ENCODE measurements around the gene NUDT7. TPM values are rescaled to one million over a fixed set of nuclear protein-coding genes. Genes with fewer than 3 reads are reported as not detected.

The NUDT7 gene
- total RNA-seq, 6 donors from 2014 or later: 3.1 to 24.1 (median 6.8) TPM

- H3K27ac ChIP-seq: no peak overlapping the region
- H3K9me3 ChIP-seq: no peaks in the 10 kb centered on the region
- DNase-seq: no peak
- no peak overlapping the region for H3K4me3 ChIP-seq
- ATAC-seq (ENCODE audit: low FRiP score in 2 of 2): no peak
- no peaks in the 10 kb centered on the region for H3K27me3 ChIP-seq
- WGBS, 2 donors: 62 to 76% methylated on average over 4 of the region's 4 CpGs
- no peaks in the 10 kb centered on the region for H3K36me3 ChIP-seq
- TF ChIP-seq POLR2A (IDR thresholded peaks at IDR 0.05) (no peak), CTCF (IDR thresholded peaks at IDR 0.05) (no peak)
- H3K4me1 ChIP-seq: no peaks in the 10 kb centered on the region
Measured at GRCh38 chr16:77744141-77744540, 21.8 kb downstream of the NUDT7 start.

GRCh38 chr16:77745972-77746371 is 23.7 kb downstream of the NUDT7 start:
- TF ChIP-seq CTCF (IDR thresholded peaks at IDR 0.05): no peak
- TF ChIP-seq POLR2A (IDR thresholded peaks at IDR 0.05): no peak
- no peak for TF ChIP-seq POLR2AphosphoS5 (IDR thresholded peaks at IDR 0.05)
- TF ChIP-seq EP300 (IDR thresholded peaks at IDR 0.05): no peak
- Histone ChIP-seq H3K4me1 (no peaks in the 10 kb centered on the region), H3K36me3 (no peaks in the 10 kb centered on the region), H3K27ac (no peak overlapping the region), H3K27me3 (no peaks in the 10 kb centered on the region), H3K9me3 (no peaks in the 10 kb centered on the region), H3K4me3 (no peak overlapping the region)
- no peak for ATAC-seq (ENCODE audit: low FRiP score in 2 of 2)
- WGBS, 2 donors: 71 to 77% methylated on average over 1 of the region's 1 CpG
- DNase-seq: no peak

- TF ChIP-seq EP300 (IDR thresholded peaks at IDR 0.05): no peak
- no peak for TF ChIP-seq CTCF (IDR thresholded peaks at IDR 0.05)
- no peak for TF ChIP-seq POLR2A (IDR thresholded peaks at IDR 0.05)
- TF ChIP-seq POLR2AphosphoS5 (IDR thresholded peaks at IDR 0.05): no peak
- ATAC-seq (ENCODE audit: low FRiP score in 2 of 2): no peak
- no peaks in the 10 kb centered on the region for H3K27me3 ChIP-seq
- DNase-seq: no peak
- WGBS, 2 donors: 62 to 75% methylated on average over 7 of the region's 7 CpGs
- no peak overlapping the region for H3K27ac ChIP-seq
- no peaks in the 10 kb centered on the region for H3K9me3 ChIP-seq
- no peak overlapping the region for H3K4me3 ChIP-seq
- H3K4me1 ChIP-seq: no peaks in the 10 kb centered on the region
- no peaks in the 10 kb centered on the region for H3K36me3 ChIP-seq
Measured at GRCh38 chr16:77748421-77749005, 26.2 kb downstream of the NUDT7 start.

GRCh38 chr16:77749415-77749814 is 27.1 kb downstream of the NUDT7 start:
- TF ChIP-seq EP300 (IDR thresholded peaks at IDR 0.05) (no peak), CTCF (IDR thresholded peaks at IDR 0.05) (no peak), POLR2A (IDR thresholded peaks at IDR 0.05) (no peak), POLR2AphosphoS5 (IDR thresholded peaks at IDR 0.05) (no peak)
- no peaks in the 10 kb centered on the region for H3K4me1 ChIP-seq
- WGBS, 2 donors: 43 to 82% methylated on average over 1 of the region's 1 CpG
- no peaks in the 10 kb centered on the region for H3K27me3 ChIP-seq
- H3K9me3 ChIP-seq: no peaks in the 10 kb centered on the region
- no peak overlapping the region for H3K27ac ChIP-seq
- no peak overlapping the region for H3K4me3 ChIP-seq
- ATAC-seq (ENCODE audit: low FRiP score in 2 of 2) (no peak), DNase-seq (no peak)
- no peaks in the 10 kb centered on the region for H3K36me3 ChIP-seq

GRCh38 chr16:77758046-77758445 is 35.7 kb downstream of the NUDT7 start:
- WGBS, 2 donors: 89 to 96% methylated on average over 5 of the region's 5 CpGs
- no peak for ATAC-seq (ENCODE audit: low FRiP score in 2 of 2)
- Histone ChIP-seq H3K27ac (no peak overlapping the region), H3K27me3 (no peaks in the 10 kb centered on the region), H3K36me3 (no peaks in the 10 kb centered on the region), H3K9me3 (no peaks in the 10 kb centered on the region), H3K4me3 (no peak overlapping the region), H3K4me1 (peaks cover 0 to 11% (median 2%) of the 10 kb centered on the region in 4 donors)
- TF ChIP-seq POLR2AphosphoS5 (IDR thresholded peaks at IDR 0.05): no peak
- TF ChIP-seq POLR2A (IDR thresholded peaks at IDR 0.05): no peak
- TF ChIP-seq CTCF (IDR thresholded peaks at IDR 0.05): no peak
- no peak for TF ChIP-seq EP300 (IDR thresholded peaks at IDR 0.05)
- DNase-seq: no peak
